SK-N-SH (cell line): Measurements from ENCODE around the gene TSC2. TPM values are rescaled to one million over a fixed set of nuclear protein-coding genes. Genes with fewer than 3 reads are reported as not detected.

Experiments used
- CTCF ChIA-PET: fragments of 300-600, 350-600 bp; formaldehyde crosslinking; extraction: SDS; loops from one replicate; lab custom pipeline; 2021; lab: Yijun Ruan, JAX
- POLR2A ChIA-PET: fragments of 350-600 bp; sonication (Branson Sonifier 250); formaldehyde crosslinking; extraction: SDS; loops from one replicate; lab custom pipeline; 2020; ENCODE audit warnings: antibody characterized with exemption, inconsistent platforms; lab: Yijun Ruan, JAX
- DNase-seq: peaks from one replicate; pipeline ENCODE4 v3.0.0; 2012
- H2AFZ ChIP-seq: fragments of 200-600 bp; sonication (generic); 2 replicates; pipeline ENCODE4 v1.8.1; 2016; ENCODE audit warnings: antibody characterized with exemption, mild to moderate bottlenecking, low read depth
- H3F3A ChIP-seq: fragments of 200-600 bp; sonication (generic); replicated peaks from 2 replicates; pipeline ENCODE3; 2016; ENCODE audit warnings: antibody characterized with exemption, mild to moderate bottlenecking; ENCODE audit not compliant: insufficient read depth
- H3K27ac ChIP-seq, 2 experiments: fragments of 200-500 bp in 1 of 2; fragments of 200-600 bp in 1 of 2; sonication (Bioruptor generic) in 1 of 2; sonication (generic), shearing (Covaris generic) in 1 of 2; 2 replicates each; pipeline versions ENCODE4 v1.5.1 to v1.6.1; 2014 to 2016; ENCODE audit warnings: low read depth in 2 of 2, inconsistent platforms in 1 of 2, low read length in 1 of 2, mild to moderate bottlenecking in 1 of 2, mixed read lengths in 1 of 2
- H3K27me3 ChIP-seq: fragments of 200-600 bp; sonication (generic), shearing (Covaris generic); 2 replicates; pipeline ENCODE4 v1.6.1; 2016; ENCODE audit warnings: mixed run types; ENCODE audit not compliant: insufficient read depth
- H3K36me3 ChIP-seq, 2 experiments: fragments of 200-500 bp in 1 of 2; fragments of 200-600 bp in 1 of 2; sonication (Bioruptor generic) in 1 of 2; sonication (generic) in 1 of 2; replicated peaks in 1 of 2; 2 replicates each; pipeline versions ENCODE3 to v1.5.1; 2014 to 2016; ENCODE audit warnings: low read length in 1 of 2, mild to moderate bottlenecking in 1 of 2; ENCODE audit not compliant: insufficient read depth in 2 of 2, control insufficient read depth in 1 of 2
- H3K4me1 ChIP-seq, 2 experiments: fragments of 200-500 bp in 1 of 2; fragments of 200-600 bp in 1 of 2; sonication (Bioruptor generic) in 1 of 2; sonication (generic), shearing (Covaris generic) in 1 of 2; 2 replicates each; pipeline versions ENCODE4 v1.5.1 to v1.6.1; 2014 to 2016; ENCODE audit warnings: low read depth in 1 of 2, low read length in 1 of 2, mixed run types in 1 of 2; ENCODE audit not compliant: insufficient read depth in 2 of 2, control insufficient read depth in 1 of 2
- H3K4me2 ChIP-seq: fragments of 200-600 bp; sonication (generic), shearing (Covaris generic); 2 replicates; pipeline ENCODE4 v1.6.1; 2017; ENCODE audit warnings: mixed run types
- H3K4me3 ChIP-seq, 2 experiments: fragments of 200-500 bp in 1 of 2; fragments of 200-600 bp in 1 of 2; sonication (Bioruptor generic) in 1 of 2; sonication (generic), shearing (Covaris generic) in 1 of 2; 2 replicates each; pipeline versions ENCODE4 v1.5.1 to v1.8.1; 2014 to 2016; ENCODE audit warnings: low read depth in 2 of 2, inconsistent platforms in 1 of 2, low read length in 1 of 2, mild to moderate bottlenecking in 1 of 2, mixed read lengths in 1 of 2, moderate library complexity in 1 of 2
- H3K79me2 ChIP-seq: fragments of 200-600 bp; sonication (generic); 2 replicates; pipeline ENCODE4 v1.8.1; 2017; ENCODE audit warnings: mild to moderate bottlenecking; ENCODE audit not compliant: insufficient read depth
- H3K9ac ChIP-seq: fragments of 200-600 bp; sonication (generic); 2 replicates; pipeline ENCODE4 v1.6.1; 2017; ENCODE audit warnings: mixed run types
- H3K9me2 ChIP-seq: fragments of 200-600 bp; sonication (generic); 2 replicates; pipeline ENCODE4 v1.6.1; 2017; ENCODE audit warnings: mixed run types
- H3K9me3 ChIP-seq: fragments of 200-600 bp; sonication (generic); 2 replicates; pipeline ENCODE4 v1.6.1; 2017; ENCODE audit warnings: mixed run types, mild to moderate bottlenecking, moderate library complexity
- H4K20me1 ChIP-seq: fragments of 200-600 bp; sonication (generic); 2 replicates; pipeline ENCODE4 v1.6.1; 2017; ENCODE audit warnings: mild to moderate bottlenecking, mixed run types; ENCODE audit not compliant: insufficient read depth
- EZH2phosphoT487 ChIP-seq: fragments of 200-600 bp; sonication (generic); IDR thresholded peaks from 2 replicates; pipeline ENCODE4 v1.6.1; 2017; ENCODE audit warnings: low read depth, mixed run types, mild to moderate bottlenecking, antibody characterized with exemption, moderate library complexity, borderline replicate concordance
- FOSL2 ChIP-seq: IDR thresholded peaks from 2 replicates; pipeline ENCODE4 v1.4.0; 2012; ENCODE audit warnings: low read depth, mild to moderate bottlenecking, moderate library complexity, borderline replicate concordance
- FOXJ3 ChIP-seq: sonication (generic); formaldehyde crosslinking; IDR thresholded peaks from 2 replicates; pipeline ENCODE4 v1.5.1; 2020; ENCODE audit warnings: mild to moderate bottlenecking, missing genetic modification reagents
- FOXM1 ChIP-seq: IDR thresholded peaks from 2 replicates; pipeline ENCODE4 v1.4.0; 2012; ENCODE audit warnings: low read depth, mild to moderate bottlenecking
- GABPA ChIP-seq: IDR thresholded peaks from 2 replicates; pipeline ENCODE4 v1.4.0; 2012; ENCODE audit warnings: low read depth, mild to moderate bottlenecking
- GATA2 ChIP-seq: sonication (generic); formaldehyde crosslinking; IDR thresholded peaks from 2 replicates; pipeline ENCODE4 v1.5.0; 2020; ENCODE audit warnings: mild to moderate bottlenecking, missing genetic modification reagents
- MXI1 ChIP-seq: IDR thresholded peaks from 2 replicates; pipeline ENCODE4 v1.6.1; 2012; ENCODE audit warnings: mild to moderate bottlenecking, low read depth, low read length, improper control_type of control experiment
- NFIC ChIP-seq: IDR thresholded peaks from 2 replicates; pipeline ENCODE4 v1.4.0; 2012; ENCODE audit warnings: borderline replicate concordance
- POLR2AphosphoS5 ChIP-seq: IDR thresholded peaks from 2 replicates; pipeline ENCODE4 v1.6.1; 2012; ENCODE audit warnings: low read depth, low read length
- RXRA ChIP-seq: IDR thresholded peaks from 2 replicates; pipeline ENCODE4 v1.4.0; 2012; ENCODE audit warnings: low read depth, mild to moderate bottlenecking, borderline replicate concordance
- SMC3 ChIP-seq: IDR thresholded peaks from 2 replicates; pipeline ENCODE4 v1.6.1; 2012; ENCODE audit warnings: low read depth, low read length, improper control_type of control experiment
- TAF1 ChIP-seq: IDR thresholded peaks from 2 replicates; pipeline ENCODE4 v1.6.1; 2012; ENCODE audit warnings: low read depth, mild to moderate bottlenecking, low read length, moderate library complexity, borderline replicate concordance
- TCF12 ChIP-seq: IDR thresholded peaks from 2 replicates; pipeline ENCODE4 v1.4.0; 2012
- TEAD4 ChIP-seq: IDR thresholded peaks from 2 replicates; pipeline ENCODE4 v1.4.0; 2012; ENCODE audit warnings: mild to moderate bottlenecking, borderline replicate concordance; ENCODE audit not compliant: insufficient read depth
- WGBS: methylation state at CpG from one replicate; pipeline ENCODE4 v1.1.6; 2017; ENCODE audit warnings: low lambda C conversion rate; 5-methylcytosine and 5-hydroxymethylcytosine counted together
- polyA plus RNA-seq, 3 experiments: library from polyadenylated mRNA; depleted of rRNA; stranded (reverse); fragments of >200 nt; gene quantifications; 2 replicates each; pipeline ENCODE4 v1.2.3, GENCODE V29; 2012
- TF ChIP-seq, protein P1 (sequence below): IDR thresholded peaks from 2 replicates; pipeline ENCODE4 v1.4.0; 2012; ENCODE audit warnings: low read depth, borderline replicate concordance
- TF ChIP-seq, protein P2 (sequence below): fragments of 150-350 bp; IDR thresholded peaks from 2 replicates; pipeline ENCODE4 v1.6.1; 2016; ENCODE audit warnings: mild to moderate bottlenecking, low read depth, low read length
- TF ChIP-seq, protein P3 (sequence below): IDR thresholded peaks from 2 replicates; pipeline ENCODE4 v1.4.0; 2012; ENCODE audit warnings: low read depth, borderline replicate concordance
- TF ChIP-seq, protein P4 (sequence below): IDR thresholded peaks from 2 replicates; pipeline ENCODE4; 2012
- TF ChIP-seq, protein P5 (sequence below): fragments of 150-350 bp; IDR thresholded peaks from 2 replicates; pipeline ENCODE4 v1.6.1; 2017; ENCODE audit warnings: antibody characterized with exemption, low read length, low read depth, borderline replicate concordance

The TSC2 gene
- polyA plus RNA-seq, 1 of the 3 experiments (the other 2 are of a cell fraction) = 96.1 TPM

DNA sequence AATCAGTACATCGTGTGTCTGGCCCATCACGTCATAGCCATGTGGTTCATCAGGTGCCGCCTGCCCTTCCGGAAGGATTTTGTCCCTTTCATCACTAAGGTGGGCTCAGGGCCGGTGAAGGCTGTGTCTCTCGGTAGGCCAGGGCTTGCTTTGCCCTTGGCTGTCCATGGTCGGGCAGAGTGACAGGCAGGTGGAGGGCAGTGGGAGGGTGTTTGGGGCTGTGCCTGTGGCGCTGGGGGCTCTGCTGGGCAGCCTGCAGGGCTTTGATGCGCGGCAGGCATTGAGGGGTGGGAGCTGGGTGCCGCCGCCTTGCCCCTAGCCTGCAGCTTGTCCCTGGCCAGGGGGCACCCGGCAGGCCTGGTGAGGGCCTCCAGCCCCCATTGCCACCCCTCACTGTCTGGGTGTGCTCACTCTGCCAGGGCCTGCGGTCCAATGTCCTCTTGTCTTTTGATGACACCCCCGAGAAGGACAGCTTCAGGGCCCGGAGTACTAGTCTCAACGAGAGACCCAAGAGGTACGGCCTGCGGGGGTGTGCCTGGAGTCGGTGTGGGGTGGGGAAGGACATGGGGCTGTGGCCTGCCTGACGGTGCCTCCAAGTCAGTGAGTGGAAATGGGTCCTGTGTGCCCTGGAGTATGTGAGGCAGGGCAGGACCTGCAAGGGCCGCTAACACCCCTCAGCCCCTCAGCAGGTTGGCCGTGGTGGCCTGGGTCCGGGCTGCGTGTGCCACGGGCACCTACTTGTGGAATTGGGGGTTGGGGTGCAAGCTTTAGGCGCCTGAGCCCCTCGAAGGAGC, 28.5 kb downstream of the TSC2 start:
- Histone ChIP-seq H3K9me2 (no peaks in the 10 kb centered on the region), H3K4me3 (no peak overlapping the region), H3K27ac (no peak overlapping the region), H3F3A (no peaks in the 10 kb centered on the region), H4K20me1 (no peaks in the 10 kb centered on the region), H3K4me1 (no peaks in the 10 kb centered on the region), H3K4me2 (no peak overlapping the region), H2AFZ (no peak overlapping the region), H3K79me2 (no peaks in the 10 kb centered on the region), H3K36me3 (peaks cover 5 to 82% of the 10 kb centered on the region in 2 experiments), H3K9ac (no peak overlapping the region), H3K9me3 (no peaks in the 10 kb centered on the region), H3K27me3 (no peaks in the 10 kb centered on the region)
- ChIA-PET POLR2A (no interaction called here), CTCF (interaction anchor here (0.7 to 1.8 kb wide), 3 partner anchors 12 to 64 kb away, joined by 3 to 7 read pairs (median 3); no protein-coding TSS in a partner anchor)
- no peak for DNase-seq
- TF ChIP-seq, protein P1, sequence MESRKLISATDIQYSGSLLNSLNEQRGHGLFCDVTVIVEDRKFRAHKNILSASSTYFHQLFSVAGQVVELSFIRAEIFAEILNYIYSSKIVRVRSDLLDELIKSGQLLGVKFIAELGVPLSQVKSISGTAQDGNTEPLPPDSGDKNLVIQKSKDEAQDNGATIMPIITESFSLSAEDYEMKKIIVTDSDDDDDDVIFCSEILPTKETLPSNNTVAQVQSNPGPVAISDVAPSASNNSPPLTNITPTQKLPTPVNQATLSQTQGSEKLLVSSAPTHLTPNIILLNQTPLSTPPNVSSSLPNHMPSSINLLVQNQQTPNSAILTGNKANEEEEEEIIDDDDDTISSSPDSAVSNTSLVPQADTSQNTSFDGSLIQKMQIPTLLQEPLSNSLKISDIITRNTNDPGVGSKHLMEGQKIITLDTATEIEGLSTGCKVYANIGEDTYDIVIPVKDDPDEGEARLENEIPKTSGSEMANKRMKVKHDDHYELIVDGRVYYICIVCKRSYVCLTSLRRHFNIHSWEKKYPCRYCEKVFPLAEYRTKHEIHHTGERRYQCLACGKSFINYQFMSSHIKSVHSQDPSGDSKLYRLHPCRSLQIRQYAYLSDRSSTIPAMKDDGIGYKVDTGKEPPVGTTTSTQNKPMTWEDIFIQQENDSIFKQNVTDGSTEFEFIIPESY = no peak
- no peak for TF ChIP-seq TEAD4
- TF ChIP-seq POLR2AphosphoS5 = no peak
- TF ChIP-seq, protein P2, sequence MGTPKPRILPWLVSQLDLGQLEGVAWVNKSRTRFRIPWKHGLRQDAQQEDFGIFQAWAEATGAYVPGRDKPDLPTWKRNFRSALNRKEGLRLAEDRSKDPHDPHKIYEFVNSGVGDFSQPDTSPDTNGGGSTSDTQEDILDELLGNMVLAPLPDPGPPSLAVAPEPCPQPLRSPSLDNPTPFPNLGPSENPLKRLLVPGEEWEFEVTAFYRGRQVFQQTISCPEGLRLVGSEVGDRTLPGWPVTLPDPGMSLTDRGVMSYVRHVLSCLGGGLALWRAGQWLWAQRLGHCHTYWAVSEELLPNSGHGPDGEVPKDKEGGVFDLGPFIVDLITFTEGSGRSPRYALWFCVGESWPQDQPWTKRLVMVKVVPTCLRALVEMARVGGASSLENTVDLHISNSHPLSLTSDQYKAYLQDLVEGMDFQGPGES = no peak
- no peak for TF ChIP-seq GATA2 (CRISPR knock-in tag)
- TF ChIP-seq GABPA = no peak
- no peak for TF ChIP-seq MXI1
- TF ChIP-seq TAF1 = no peak
- TF ChIP-seq, protein P3, sequence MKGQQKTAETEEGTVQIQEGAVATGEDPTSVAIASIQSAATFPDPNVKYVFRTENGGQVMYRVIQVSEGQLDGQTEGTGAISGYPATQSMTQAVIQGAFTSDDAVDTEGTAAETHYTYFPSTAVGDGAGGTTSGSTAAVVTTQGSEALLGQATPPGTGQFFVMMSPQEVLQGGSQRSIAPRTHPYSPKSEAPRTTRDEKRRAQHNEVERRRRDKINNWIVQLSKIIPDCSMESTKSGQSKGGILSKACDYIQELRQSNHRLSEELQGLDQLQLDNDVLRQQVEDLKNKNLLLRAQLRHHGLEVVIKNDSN = no peak
- WGBS = 94% methylated on average over 9 of the region's 28 CpGs

DNA sequence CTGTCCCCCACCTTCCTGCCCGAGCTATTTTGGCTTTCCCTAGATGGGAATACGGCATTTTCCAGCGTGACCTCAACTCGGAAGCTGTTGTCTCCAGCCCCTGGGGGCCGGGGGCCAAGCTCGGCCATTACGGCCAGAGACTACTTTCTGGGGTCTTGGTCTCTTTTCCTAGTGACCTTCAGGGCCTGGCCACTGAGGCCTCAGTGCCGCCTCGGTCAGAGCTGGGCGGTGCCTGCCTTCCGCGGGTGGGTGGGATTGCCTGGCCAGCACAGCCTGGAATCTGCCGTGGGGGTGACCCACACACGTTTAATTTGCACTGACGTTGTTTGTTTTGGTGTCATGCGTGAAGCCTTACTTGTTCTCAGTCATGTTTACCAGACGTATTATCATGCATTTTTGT, 29.2 kb downstream of the TSC2 start:
- no peaks in the 10 kb centered on the region for H3K9me3 ChIP-seq
- H4K20me1 ChIP-seq = no peaks in the 10 kb centered on the region
- H2AFZ ChIP-seq = no peak overlapping the region
- whole genome bisulfite sequencing = 99% methylated on average over 17 of the region's 17 CpGs
- ChIA-PET CTCF (interaction anchor here (1.0 to 3.1 kb wide), 4 partner anchors 10 to 64 kb away, joined by 3 to 10 read pairs (median 5); no protein-coding TSS in a partner anchor), POLR2A (no interaction called here)
- H3K27me3 ChIP-seq = no peaks in the 10 kb centered on the region
- DNase-seq = no peak
- H3K9ac ChIP-seq = no peak overlapping the region
- H3K27ac ChIP-seq = no peak overlapping the region
- no peaks in the 10 kb centered on the region for H3K9me2 ChIP-seq
- no peaks in the 10 kb centered on the region for H3K79me2 ChIP-seq
- no peak overlapping the region for H3K4me3 ChIP-seq
- no peaks in the 10 kb centered on the region for H3F3A ChIP-seq
- peaks cover 5 to 83% of the 10 kb centered on the region in 2 experiments for H3K36me3 ChIP-seq
- H3K4me2 ChIP-seq = no peak overlapping the region
- no peaks in the 10 kb centered on the region for H3K4me1 ChIP-seq
- no peak for TF ChIP-seq FOSL2
- TF ChIP-seq TEAD4 = no peak
- TF ChIP-seq SMC3 = no peak
- TF ChIP-seq POLR2AphosphoS5 = no peak
- TF ChIP-seq EZH2phosphoT487 = no peak
- TF ChIP-seq, protein P4, sequence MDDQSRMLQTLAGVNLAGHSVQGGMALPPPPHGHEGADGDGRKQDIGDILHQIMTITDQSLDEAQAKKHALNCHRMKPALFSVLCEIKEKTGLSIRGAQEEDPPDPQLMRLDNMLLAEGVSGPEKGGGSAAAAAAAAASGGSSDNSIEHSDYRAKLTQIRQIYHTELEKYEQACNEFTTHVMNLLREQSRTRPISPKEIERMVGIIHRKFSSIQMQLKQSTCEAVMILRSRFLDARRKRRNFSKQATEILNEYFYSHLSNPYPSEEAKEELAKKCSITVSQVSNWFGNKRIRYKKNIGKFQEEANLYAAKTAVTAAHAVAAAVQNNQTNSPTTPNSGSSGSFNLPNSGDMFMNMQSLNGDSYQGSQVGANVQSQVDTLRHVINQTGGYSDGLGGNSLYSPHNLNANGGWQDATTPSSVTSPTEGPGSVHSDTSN = no peak
- TF ChIP-seq GABPA = no peak
- TF ChIP-seq FOXM1 = no peak
- TF ChIP-seq FOXJ3 (CRISPR knock-in tag) = no peak
- TF ChIP-seq, protein P2 = no peak
- TF ChIP-seq, protein P5, sequence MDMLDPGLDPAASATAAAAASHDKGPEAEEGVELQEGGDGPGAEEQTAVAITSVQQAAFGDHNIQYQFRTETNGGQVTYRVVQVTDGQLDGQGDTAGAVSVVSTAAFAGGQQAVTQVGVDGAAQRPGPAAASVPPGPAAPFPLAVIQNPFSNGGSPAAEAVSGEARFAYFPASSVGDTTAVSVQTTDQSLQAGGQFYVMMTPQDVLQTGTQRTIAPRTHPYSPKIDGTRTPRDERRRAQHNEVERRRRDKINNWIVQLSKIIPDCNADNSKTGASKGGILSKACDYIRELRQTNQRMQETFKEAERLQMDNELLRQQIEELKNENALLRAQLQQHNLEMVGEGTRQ = no peak
- TF ChIP-seq NFIC = no peak
- no peak for TF ChIP-seq RXRA
- TF ChIP-seq TCF12 = no peak
